ENCODE results near the gene ZBTB40.

DNA sequence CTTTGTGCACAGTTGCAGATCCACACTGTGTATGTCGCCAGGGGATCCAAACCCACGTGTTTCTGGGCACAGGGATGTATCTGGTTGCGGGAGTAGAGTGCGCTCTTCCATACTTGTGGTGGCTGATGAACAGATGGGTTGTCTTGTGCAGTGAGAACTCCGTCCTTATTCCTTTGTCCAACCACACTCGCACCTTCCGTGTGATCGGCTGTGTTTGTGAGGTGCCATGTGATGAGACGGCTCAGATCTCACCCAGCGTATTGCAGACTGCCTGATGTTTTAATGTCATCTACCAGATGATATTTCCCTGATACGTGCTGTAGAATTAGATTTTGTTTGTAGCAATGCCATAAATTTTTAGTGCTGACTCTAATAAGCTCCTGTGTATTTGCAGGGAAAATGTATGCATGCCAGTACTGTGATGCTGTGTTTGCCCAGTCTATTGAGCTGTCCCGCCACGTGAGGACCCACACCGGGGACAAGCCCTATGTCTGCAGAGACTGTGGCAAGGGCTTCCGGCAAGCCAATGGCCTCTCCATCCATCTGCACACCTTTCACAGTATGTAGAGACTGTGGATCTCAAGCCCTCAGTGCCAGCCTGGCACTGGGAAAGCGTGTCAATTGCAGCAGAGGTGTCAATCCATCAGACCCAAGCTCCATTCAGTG is 65.4 kb downstream of the ZBTB40 start:
- TF ChIP-seq, protein P1, sequence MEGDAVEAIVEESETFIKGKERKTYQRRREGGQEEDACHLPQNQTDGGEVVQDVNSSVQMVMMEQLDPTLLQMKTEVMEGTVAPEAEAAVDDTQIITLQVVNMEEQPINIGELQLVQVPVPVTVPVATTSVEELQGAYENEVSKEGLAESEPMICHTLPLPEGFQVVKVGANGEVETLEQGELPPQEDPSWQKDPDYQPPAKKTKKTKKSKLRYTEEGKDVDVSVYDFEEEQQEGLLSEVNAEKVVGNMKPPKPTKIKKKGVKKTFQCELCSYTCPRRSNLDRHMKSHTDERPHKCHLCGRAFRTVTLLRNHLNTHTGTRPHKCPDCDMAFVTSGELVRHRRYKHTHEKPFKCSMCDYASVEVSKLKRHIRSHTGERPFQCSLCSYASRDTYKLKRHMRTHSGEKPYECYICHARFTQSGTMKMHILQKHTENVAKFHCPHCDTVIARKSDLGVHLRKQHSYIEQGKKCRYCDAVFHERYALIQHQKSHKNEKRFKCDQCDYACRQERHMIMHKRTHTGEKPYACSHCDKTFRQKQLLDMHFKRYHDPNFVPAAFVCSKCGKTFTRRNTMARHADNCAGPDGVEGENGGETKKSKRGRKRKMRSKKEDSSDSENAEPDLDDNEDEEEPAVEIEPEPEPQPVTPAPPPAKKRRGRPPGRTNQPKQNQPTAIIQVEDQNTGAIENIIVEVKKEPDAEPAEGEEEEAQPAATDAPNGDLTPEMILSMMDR (IDR thresholded peaks at IDR 0.05 in 4 of 5, conservative IDR thresholded peaks at IDR 0.05 in 1 of 5), result no peak
- TF ChIP-seq POLR2A (IDR thresholded peaks at IDR 0.05), result no peak

Data from gastrocnemius medialis (tissue), 4 donors.